Esophagus squamous epithelium (tissue), 5 donors: ENCODE data around the gene SOX13. TPM values are rescaled to one million over a fixed set of nuclear protein-coding genes. Genes with fewer than 3 reads are reported as not detected.
A peak's percentile ranks its signal among the peaks of the same experiment; 100 is the strongest.
"Not testable (repeated sequence)": the region's sequence is repeated elsewhere in the genome, so short reads cannot be mapped to it uniquely, and the experiment has no call there.

ENCODE experiments used
- DNase-seq: peaks from one replicate; lab custom pipeline; 2025; lab: John Stamatoyannopoulos, UW
- H3K27ac ChIP-seq, 4 donors: fragments of 200-600 bp; sonication (generic); one replicate each; pipeline ENCODE4 v1.5.1; 2016 to 2019; ENCODE audit warnings: mild to moderate bottlenecking in 1 of 4
- H3K27me3 ChIP-seq, 4 donors: fragments of 200-600 bp; sonication (generic); 1 replicate in 3 of 4; 2 replicates in 1 of 4; pipeline versions ENCODE4 v1.5.1 to v1.6.0; 2017 to 2021; ENCODE audit warnings: antibody characterized with exemption in 1 of 4
- H3K36me3 ChIP-seq, 3 donors: fragments of 200-600 bp; sonication (generic); one replicate each; pipeline ENCODE4 v1.5.1; 2016 to 2019
- H3K4me1 ChIP-seq, 3 donors: fragments of 200-600 bp; sonication (generic); one replicate each; pipeline ENCODE4 v1.5.1; 2017 to 2019
- H3K4me3 ChIP-seq, 4 donors: fragments of 200-600 bp; sonication (generic); 1 replicate in 3 of 4; 2 replicates in 1 of 4; pipeline ENCODE4 v1.5.1; 2016 to 2019; ENCODE audit warnings: mild to moderate bottlenecking in 2 of 4, moderate library complexity in 1 of 4
- H3K9me3 ChIP-seq, 3 donors: fragments of 200-600 bp; sonication (generic); one replicate each; pipeline ENCODE4 v1.5.1; 2016 to 2019
- POLR2A ChIP-seq, 4 donors: fragments of 450-650 bp; IDR thresholded peaks; one replicate each; pipeline ENCODE4 v1.6.1; 2017; ENCODE audit warnings: antibody characterized with exemption in 4 of 4, mild to moderate bottlenecking in 4 of 4, moderate library complexity in 3 of 4
- WGBS, 2 donors: methylation state at CpG; one replicate each; pipeline ENCODE4 v1.1.5; 2018; 5-methylcytosine and 5-hydroxymethylcytosine counted together
- intact Hi-C: fragments of 100-400 bp; cut with DNase I; formaldehyde crosslinking; loops from one replicate; pipeline ENCODE4 v1.15.0; 2022
- total RNA-seq, 4 donors: library from RNA; depleted of rRNA; stranded (reverse); fragments of >200 nt; gene quantifications; one replicate each; pipeline ENCODE4 v1.1.0, GENCODE V29; 2016
- TF ChIP-seq, protein P1 (sequence below), 6 experiments: fragments of 450-650 bp in 4 of 6; fragments of 200-600 bp in 2 of 6; sonication (generic) in 2 of 6; IDR thresholded peaks; one replicate each; pipeline ENCODE4 v1.5.1; 2016 to 2019; ENCODE audit warnings: antibody characterized with exemption in 6 of 6, mild to moderate bottlenecking in 4 of 6, moderate library complexity in 4 of 6
- donor health status: DM: yes; HTN: yes; CAD: no.

Gene SOX13
- total RNA-seq, 4 donors from 2014 or later, result 9.0 to 21.2 (median 14.5) TPM

DNA sequence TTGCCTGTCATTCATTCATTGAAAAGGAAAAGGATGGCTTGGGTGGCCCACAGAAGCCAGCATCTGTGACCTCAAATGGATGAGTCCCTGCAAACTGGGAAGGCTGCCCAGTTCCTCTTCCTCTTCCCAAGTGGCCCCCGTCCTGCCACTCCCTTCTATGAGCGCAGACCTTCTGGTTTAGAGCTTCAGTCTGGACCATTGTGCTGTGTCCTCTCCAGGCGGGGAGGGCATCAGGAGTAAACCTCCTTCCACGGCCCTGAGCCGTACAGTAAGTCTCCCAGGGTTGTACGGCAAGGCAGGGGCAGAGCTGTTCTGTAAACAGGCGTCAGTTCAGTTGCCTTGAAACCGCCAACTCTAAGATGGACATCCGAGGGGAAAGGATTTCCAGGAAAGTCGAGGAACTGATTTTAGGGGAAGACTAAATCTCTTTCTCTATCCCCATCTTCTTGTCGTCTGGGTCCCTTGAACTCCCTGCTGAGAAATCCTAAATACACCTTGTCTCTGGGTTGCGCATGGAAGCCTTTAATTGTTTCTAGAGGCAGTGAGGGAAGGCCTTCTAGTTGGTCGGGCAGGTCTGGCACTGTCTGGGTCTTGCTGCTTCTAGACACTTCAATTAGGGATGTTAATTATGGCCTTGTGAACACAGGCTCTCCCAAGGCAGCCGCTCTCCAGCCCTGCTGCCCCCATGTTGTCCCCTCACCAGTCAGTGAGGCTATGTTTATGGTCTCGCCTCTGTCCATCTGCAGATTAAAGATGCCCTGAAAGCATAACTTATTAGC, 22.1 kb downstream of the SOX13 start:
- TF ChIP-seq, protein P1, sequence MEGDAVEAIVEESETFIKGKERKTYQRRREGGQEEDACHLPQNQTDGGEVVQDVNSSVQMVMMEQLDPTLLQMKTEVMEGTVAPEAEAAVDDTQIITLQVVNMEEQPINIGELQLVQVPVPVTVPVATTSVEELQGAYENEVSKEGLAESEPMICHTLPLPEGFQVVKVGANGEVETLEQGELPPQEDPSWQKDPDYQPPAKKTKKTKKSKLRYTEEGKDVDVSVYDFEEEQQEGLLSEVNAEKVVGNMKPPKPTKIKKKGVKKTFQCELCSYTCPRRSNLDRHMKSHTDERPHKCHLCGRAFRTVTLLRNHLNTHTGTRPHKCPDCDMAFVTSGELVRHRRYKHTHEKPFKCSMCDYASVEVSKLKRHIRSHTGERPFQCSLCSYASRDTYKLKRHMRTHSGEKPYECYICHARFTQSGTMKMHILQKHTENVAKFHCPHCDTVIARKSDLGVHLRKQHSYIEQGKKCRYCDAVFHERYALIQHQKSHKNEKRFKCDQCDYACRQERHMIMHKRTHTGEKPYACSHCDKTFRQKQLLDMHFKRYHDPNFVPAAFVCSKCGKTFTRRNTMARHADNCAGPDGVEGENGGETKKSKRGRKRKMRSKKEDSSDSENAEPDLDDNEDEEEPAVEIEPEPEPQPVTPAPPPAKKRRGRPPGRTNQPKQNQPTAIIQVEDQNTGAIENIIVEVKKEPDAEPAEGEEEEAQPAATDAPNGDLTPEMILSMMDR (IDR thresholded peaks at IDR 0.05), result no peak
- no peak for TF ChIP-seq POLR2A (IDR thresholded peaks at IDR 0.05)
- no peaks in the 10 kb centered on the region for H3K9me3 ChIP-seq
- peak overlapping the region in 2 of 4 donors; percentile 26 to 35 for H3K27ac ChIP-seq
- no peak for DNase-seq
- H3K27me3 ChIP-seq, result no peaks in the 10 kb centered on the region
- H3K36me3 ChIP-seq, result no peaks in the 10 kb centered on the region
- 71 to 74% methylated on average over 11 to 14 of the region's 15 CpGs for WGBS, 2 donors
- H3K4me3 ChIP-seq, result no peak overlapping the region
- intact Hi-C loops, result no loop called here
- H3K4me1 ChIP-seq, result peaks cover 0 to 75% (median 15%) of the 10 kb centered on the region in 3 donors

DNA sequence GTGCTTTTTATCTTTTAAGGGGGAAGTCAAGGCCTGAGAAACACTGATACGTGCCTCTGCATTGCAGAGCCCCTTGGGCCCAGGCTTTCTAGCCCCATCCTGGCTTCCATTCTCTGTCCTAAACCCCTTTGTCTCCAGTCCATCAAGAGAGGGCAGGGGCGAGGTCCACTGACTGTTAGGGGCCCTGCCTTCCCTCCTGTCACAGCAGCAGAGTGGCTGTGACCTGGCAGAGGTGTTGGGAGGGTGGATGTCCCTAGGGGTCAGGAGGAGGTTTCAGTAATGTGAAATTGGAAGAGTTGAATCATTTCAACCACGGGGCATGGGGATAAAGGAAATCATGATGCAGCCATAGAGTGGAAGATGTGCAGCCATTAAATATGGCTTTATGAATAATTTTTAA, 24.0 kb downstream of the SOX13 start:
- H3K4me3 ChIP-seq, result no peak overlapping the region
- no peak for TF ChIP-seq POLR2A (IDR thresholded peaks at IDR 0.05)
- TF ChIP-seq, protein P1 (IDR thresholded peaks at IDR 0.05), result no peak
- no peak overlapping the region for H3K27ac ChIP-seq
- H3K27me3 ChIP-seq, result no peaks in the 10 kb centered on the region
- intact Hi-C loops, result no loop called here
- WGBS, 2 donors, result 46 to 64% methylated on average over 2 to 3 of the region's 3 CpGs
- DNase-seq, result no peak
- peaks cover 0 to 74% (median 19%) of the 10 kb centered on the region in 3 donors for H3K4me1 ChIP-seq
- H3K9me3 ChIP-seq, result no peaks in the 10 kb centered on the region
- no peaks in the 10 kb centered on the region for H3K36me3 ChIP-seq

GRCh38 chr1:204098683-204099082, 25.8 kb downstream of the SOX13 start:
- peaks cover 14 to 75% (median 30%) of the 10 kb centered on the region in 3 donors for H3K4me1 ChIP-seq
- no peak for DNase-seq
- H3K27ac ChIP-seq, result no peak overlapping the region
- H3K36me3 ChIP-seq, result no peaks in the 10 kb centered on the region
- no peak overlapping the region for H3K4me3 ChIP-seq
- WGBS, 2 donors, result 67 to 93% methylated on average over 2 to 4 of the region's 4 CpGs
- H3K9me3 ChIP-seq, result no peaks in the 10 kb centered on the region
- H3K27me3 ChIP-seq, result no peaks in the 10 kb centered on the region
- intact Hi-C loops, result no loop called here
- no peak for TF ChIP-seq POLR2A (IDR thresholded peaks at IDR 0.05)
- TF ChIP-seq, protein P1 (IDR thresholded peaks at IDR 0.05), result no peak

DNA sequence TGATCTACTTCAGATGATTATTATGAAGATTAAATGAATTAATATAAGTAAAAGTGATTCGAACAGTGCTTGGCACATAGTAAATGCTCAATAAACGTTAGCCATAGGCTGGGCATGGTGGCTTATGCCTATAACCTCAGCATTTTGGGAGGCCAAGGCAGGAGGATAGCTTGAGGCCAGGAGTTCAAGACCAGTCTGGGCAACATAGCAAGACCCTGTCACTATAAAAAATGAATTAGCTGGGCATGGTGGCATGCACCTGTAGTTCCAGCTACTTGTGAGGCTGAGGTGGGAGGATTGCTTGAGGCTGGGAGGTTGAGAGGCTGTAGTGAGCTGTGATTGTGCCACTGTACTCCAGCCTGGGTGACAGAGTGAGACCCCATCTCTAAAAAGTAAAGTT, 26.8 kb downstream of the SOX13 start:
- H3K4me3 ChIP-seq, H3K36me3 ChIP-seq, H3K27me3 ChIP-seq, DNase-seq, H3K27ac ChIP-seq, intact Hi-C loops, H3K9me3 ChIP-seq: not testable (repeated sequence)
- H3K4me1 ChIP-seq, result peaks cover 23 to 75% (median 41%) of the 10 kb centered on the region in 3 donors
- WGBS, 2 donors, result 79 to 80% methylated on average over 2 of the region's 2 CpGs

- Histone ChIP-seq H3K36me3 (peaks cover 0 to 6% (median 0%) of the 10 kb centered on the region in 3 donors), H3K27me3 (no peaks in the 10 kb centered on the region), H3K9me3 (no peaks in the 10 kb centered on the region), H3K4me3 (no peak overlapping the region), H3K27ac (peak overlapping the region in 2 of 4 donors; percentile 73 to 85), H3K4me1 (peaks cover 23 to 83% (median 40%) of the 10 kb centered on the region in 3 donors)
- DNase-seq, result no peak
- intact Hi-C loops, result no loop called here
- no peak for TF ChIP-seq POLR2A (IDR thresholded peaks at IDR 0.05)
- TF ChIP-seq, protein P1 (IDR thresholded peaks at IDR 0.05), result no peak
- 43 to 85% methylated on average over 7 to 9 of the region's 13 CpGs for WGBS, 2 donors
These were observed 29.2 kb downstream of the SOX13 start for GRCh38 chr1:204102029-204102611.
